ENCODE measurements around the gene NPHP4. TPM values are rescaled to one million over a fixed set of nuclear protein-coding genes. Genes with fewer than 3 reads are reported as not detected.
A peak's percentile ranks its signal among the peaks of the same experiment; 100 is the strongest.

The NPHP4 gene
- polyA plus RNA-seq, 3 donors, result 0.39 to 13.7 (median 1.2) TPM

DNA sequence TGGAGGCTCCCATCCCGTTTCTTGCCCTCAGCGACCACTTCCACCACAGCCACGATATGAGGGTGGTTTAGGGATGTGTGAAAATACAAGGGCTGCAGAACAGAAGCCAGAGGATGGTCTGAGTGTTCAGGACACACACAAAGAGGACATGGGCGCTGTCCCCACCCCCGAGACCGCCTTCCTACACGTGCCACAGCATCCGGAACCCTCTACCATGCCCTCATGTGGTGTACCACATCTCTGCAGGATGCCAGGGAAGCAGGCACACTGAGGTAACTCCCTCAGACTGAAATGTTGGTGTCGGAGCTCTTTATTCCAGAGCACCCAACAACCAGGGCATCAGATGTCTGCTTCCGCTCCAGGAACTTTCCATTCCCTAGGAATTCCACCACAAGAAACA lies 23.1 kb downstream of the NPHP4 start:
- Histone ChIP-seq H3K4me2 (replicated peaks; ENCODE audit: extremely low read depth, low read length, poor library complexity, severe bottlenecking) (no peak overlapping the region), H3K36me3 (replicated peaks in 1 of 2; ENCODE audit: control insufficient read depth in 1 of 2, insufficient read depth in 2 of 2, low read length in 2 of 2) (peaks cover 0 to 21% of the 10 kb centered on the region in 2 donors), H3K9me3 (replicated peaks in 1 of 2; ENCODE audit: control insufficient read depth in 1 of 2, insufficient read depth in 1 of 2, low read length in 2 of 2) (no peaks in the 10 kb centered on the region), H3K27ac (ENCODE audit: low read depth in 1 of 2, low read length in 2 of 2) (no peak overlapping the region), H3K27me3 (ENCODE audit: control insufficient read depth in 2 of 2, insufficient read depth in 2 of 2, low read length in 2 of 2) (no peaks in the 10 kb centered on the region), H3K4me1 (ENCODE audit: control insufficient read depth in 1 of 2, insufficient read depth in 2 of 2, low read length in 2 of 2) (no peaks in the 10 kb centered on the region), H3K9ac (ENCODE audit: insufficient read depth, low read length, poor library complexity, severe bottlenecking) (no peak overlapping the region), H3K79me2 (ENCODE audit: insufficient read depth, low read length) (no peaks in the 10 kb centered on the region), H4K20me1 (ENCODE audit: insufficient read depth, low read length) (no peaks in the 10 kb centered on the region), H3K4me3 (replicated peaks in 1 of 3; ENCODE audit: low read depth in 2 of 3, low read length in 3 of 3) (no peak overlapping the region), H2AFZ (ENCODE audit: insufficient read depth, low read depth, low read length, poor library complexity, severe bottlenecking) (no peak overlapping the region)
- Mint-ChIP-seq H3K4me1 (no peaks in the 10 kb centered on the region), H3K27ac (no peak overlapping the region), H3K9me3 (peaks cover 0 to 1% (median 0%) of the 10 kb centered on the region in 7 donors), H3K27me3 (ENCODE audit: low read depth in 3 of 3) (no peaks in the 10 kb centered on the region), H3K36me3 (peaks cover 31 to 40% of the 10 kb centered on the region in 2 donors), H3K4me3 (no peak overlapping the region)
- TF ChIP-seq CTCF (IDR thresholded peaks at IDR 0.05), result no peak
- DNase-seq, result no peak
- 89% methylated on average over 7 of the region's 10 CpGs for WGBS (ENCODE audit: insufficient coverage)
- intact Hi-C loops (cut with micrococcal nuclease), result no loop called here

- no peak overlapping the region for H2AFZ ChIP-seq (ENCODE audit: insufficient read depth, low read depth, low read length, poor library complexity, severe bottlenecking)
- H3K27ac ChIP-seq (ENCODE audit: low read depth in 1 of 2, low read length in 2 of 2), result no peak overlapping the region
- Mint-ChIP-seq H3K27ac (peak overlapping the region in 1 of 7 donors; percentile 13), H3K36me3 (peaks cover 31 to 40% of the 10 kb centered on the region in 2 donors), H3K4me1 (no peaks in the 10 kb centered on the region), H3K9me3 (peaks cover 0 to 1% (median 0%) of the 10 kb centered on the region in 7 donors), H3K27me3 (ENCODE audit: low read depth in 3 of 3) (no peaks in the 10 kb centered on the region), H3K4me3 (no peak overlapping the region)
- H3K4me2 ChIP-seq (replicated peaks; ENCODE audit: extremely low read depth, low read length, poor library complexity, severe bottlenecking), result no peak overlapping the region
- no peaks in the 10 kb centered on the region for H3K9me3 ChIP-seq (replicated peaks in 1 of 2; ENCODE audit: control insufficient read depth in 1 of 2, insufficient read depth in 1 of 2, low read length in 2 of 2)
- no peaks in the 10 kb centered on the region for H4K20me1 ChIP-seq (ENCODE audit: insufficient read depth, low read length)
- no peak overlapping the region for H3K9ac ChIP-seq (ENCODE audit: insufficient read depth, low read length, poor library complexity, severe bottlenecking)
- no peak overlapping the region for H3K4me3 ChIP-seq (replicated peaks in 1 of 3; ENCODE audit: low read depth in 2 of 3, low read length in 3 of 3)
- no peaks in the 10 kb centered on the region for H3K4me1 ChIP-seq (ENCODE audit: control insufficient read depth in 1 of 2, insufficient read depth in 2 of 2, low read length in 2 of 2)
- intact Hi-C loops (cut with micrococcal nuclease), result no loop called here
- H3K27me3 ChIP-seq (ENCODE audit: control insufficient read depth in 2 of 2, insufficient read depth in 2 of 2, low read length in 2 of 2), result no peaks in the 10 kb centered on the region
- WGBS (ENCODE audit: insufficient coverage), result 95% methylated on average over 9 of the region's 11 CpGs
- H3K79me2 ChIP-seq (ENCODE audit: insufficient read depth, low read length), result no peaks in the 10 kb centered on the region
- no peak for DNase-seq
- peaks cover 0 to 21% of the 10 kb centered on the region in 2 donors for H3K36me3 ChIP-seq (replicated peaks in 1 of 2; ENCODE audit: control insufficient read depth in 1 of 2, insufficient read depth in 2 of 2, low read length in 2 of 2)
- TF ChIP-seq CTCF (IDR thresholded peaks at IDR 0.05), result no peak
Observed at GRCh38 chr1:5968161-5968736, 24.0 kb downstream of the NPHP4 start.
